GM13976 (cell line): ENCODE results near the gene CACNG5.

Source experiments
- DNase-seq: peaks from one replicate; pipeline ENCODE4 v3.0.0; 2012; ENCODE audit warnings: low spot score
- in situ Hi-C: fragments of 300-500 bp; cut with MboI; formaldehyde crosslinking; loops from one replicate; pipeline ENCODE4 v1.12.0; 2022; ENCODE audit warnings: low sequenced_read_pairs, mixed read lengths, inconsistent platforms; ENCODE audit not compliant: unreplicated experiment
- TF ChIP-seq, protein P1 (sequence below): IDR thresholded peaks from 2 replicates; pipeline ENCODE4 v1.5.1; 2012; ENCODE audit warnings: borderline replicate concordance, mild to moderate bottlenecking; ENCODE audit not compliant: insufficient read depth; ENCODE audit errors: extremely low read depth, missing control alignments, control extremely low read depth

CACNG5 gene

DNA sequence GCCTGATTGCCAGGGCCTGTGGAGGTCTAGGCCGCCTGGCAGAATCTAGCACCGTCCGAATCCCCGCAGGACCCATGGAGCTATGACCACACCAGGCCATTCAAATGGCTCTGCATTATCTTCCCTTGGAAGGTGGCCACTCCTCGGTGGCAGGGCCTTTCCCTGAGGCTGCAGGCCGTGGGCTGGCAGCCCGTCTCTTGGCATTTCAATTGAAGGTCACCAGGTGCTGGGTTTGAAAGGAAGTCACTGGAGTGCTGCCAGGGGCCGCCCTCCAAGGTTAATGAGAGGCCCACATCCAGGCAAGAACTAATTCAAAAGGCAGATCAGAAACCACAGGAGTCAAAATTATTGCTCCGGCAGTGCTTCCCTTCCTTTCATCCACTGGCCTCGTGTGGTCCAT lies 27.7 kb upstream of the CACNG5 start:
- TF ChIP-seq, protein P1, sequence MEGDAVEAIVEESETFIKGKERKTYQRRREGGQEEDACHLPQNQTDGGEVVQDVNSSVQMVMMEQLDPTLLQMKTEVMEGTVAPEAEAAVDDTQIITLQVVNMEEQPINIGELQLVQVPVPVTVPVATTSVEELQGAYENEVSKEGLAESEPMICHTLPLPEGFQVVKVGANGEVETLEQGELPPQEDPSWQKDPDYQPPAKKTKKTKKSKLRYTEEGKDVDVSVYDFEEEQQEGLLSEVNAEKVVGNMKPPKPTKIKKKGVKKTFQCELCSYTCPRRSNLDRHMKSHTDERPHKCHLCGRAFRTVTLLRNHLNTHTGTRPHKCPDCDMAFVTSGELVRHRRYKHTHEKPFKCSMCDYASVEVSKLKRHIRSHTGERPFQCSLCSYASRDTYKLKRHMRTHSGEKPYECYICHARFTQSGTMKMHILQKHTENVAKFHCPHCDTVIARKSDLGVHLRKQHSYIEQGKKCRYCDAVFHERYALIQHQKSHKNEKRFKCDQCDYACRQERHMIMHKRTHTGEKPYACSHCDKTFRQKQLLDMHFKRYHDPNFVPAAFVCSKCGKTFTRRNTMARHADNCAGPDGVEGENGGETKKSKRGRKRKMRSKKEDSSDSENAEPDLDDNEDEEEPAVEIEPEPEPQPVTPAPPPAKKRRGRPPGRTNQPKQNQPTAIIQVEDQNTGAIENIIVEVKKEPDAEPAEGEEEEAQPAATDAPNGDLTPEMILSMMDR = no peak
- no peak for DNase-seq
- in situ Hi-C loops = no loop called here

DNA sequence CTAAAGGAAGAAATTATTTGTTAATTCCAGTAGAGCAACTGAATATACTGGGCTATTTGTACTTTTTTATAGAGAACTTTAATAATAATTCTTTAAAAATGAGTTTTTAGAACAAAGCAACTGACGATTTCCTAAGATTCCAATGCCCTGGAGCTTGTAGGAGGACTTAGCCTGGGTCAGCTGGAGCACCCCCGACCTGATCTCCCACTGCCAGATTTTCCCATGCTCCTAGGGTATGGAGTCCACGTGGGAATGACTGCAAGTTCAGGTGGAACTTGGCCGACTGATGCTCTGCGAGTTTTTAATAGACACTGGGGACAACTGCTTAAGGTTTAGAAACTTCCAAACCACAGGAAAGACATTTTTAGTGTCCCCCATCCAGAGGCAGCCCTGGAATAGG lies 25.5 kb upstream of the CACNG5 start:
- in situ Hi-C loops = no loop called here
- no peak for DNase-seq
- TF ChIP-seq, protein P1 = no peak

DNA sequence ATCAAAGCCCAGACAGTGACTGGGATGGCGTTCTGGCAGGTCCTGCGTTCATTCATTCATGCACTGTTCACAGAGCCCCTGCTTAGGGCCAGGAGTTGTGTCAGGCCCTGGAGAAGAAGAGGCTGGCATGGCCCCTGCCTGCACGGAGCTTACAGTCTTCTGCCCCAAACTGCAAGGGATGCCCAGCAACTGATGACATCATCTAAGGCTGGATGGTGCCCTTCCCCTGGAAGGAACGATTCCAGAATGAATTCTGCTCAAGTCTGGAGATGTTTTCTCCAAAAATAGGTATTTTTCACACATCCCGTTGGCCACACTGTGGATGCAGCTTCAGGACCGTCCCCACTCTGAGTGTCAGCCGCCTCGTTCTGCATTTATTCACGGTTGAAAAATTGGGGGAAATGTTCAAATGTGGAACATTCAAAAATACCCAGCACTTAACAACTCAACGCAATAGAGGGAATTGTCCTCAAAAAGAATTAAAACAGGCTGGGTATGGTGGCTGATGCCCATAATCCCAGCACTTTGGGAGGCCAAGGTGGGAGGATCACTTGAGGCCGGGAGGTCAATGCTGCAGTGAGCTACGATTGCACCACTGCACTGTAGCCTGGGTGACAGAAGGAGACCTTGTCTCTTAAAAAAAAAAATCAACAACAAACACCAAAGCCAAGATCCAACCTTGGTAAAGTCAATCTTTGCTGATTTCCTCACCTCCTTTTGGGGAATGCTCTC lies 23.8 kb upstream of the CACNG5 start:
- DNase-seq = no peak
- TF ChIP-seq, protein P1 = no peak
- in situ Hi-C loops = no loop called here

DNA sequence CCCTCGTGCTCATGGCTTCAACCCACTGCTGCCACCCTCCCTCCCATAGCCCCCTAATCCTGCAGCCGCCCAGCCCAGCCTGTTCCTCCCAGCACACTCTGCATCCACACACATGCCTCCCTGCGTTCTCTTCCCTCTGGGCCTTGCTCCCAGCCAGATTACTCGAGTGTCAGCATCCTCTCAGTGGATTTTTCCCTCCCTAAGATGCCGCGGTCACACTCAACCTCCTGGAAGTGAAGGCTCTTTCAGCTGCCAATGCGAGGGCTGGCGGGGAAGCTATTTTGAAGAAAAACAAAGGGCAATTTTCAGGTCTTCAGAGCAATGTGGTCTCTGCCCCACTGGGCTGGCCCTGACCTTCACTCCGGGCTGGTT lies 23.2 kb upstream of the CACNG5 start:
- TF ChIP-seq, protein P1 = no peak
- in situ Hi-C loops = no loop called here

DNA sequence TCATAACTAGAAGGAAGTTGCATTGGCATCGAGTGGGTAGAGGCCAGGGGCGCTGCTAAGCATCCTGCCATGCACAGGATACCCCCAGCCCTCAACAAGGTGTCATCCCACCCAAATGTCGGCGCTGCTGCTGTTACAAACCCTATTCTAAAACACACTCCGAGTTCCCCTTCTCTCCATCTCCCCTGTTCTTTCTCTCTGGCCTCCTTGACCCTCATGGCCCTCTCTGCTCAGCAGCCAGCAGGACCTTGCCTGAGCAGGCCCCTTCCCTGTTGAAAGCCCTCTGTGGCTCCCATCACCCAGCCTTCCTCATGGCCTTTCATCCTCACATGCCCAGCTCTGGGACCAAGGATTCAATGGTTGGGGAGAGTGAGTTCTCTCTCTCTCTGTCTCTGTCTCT lies 22.3 kb upstream of the CACNG5 start:
- TF ChIP-seq, protein P1 = no peak
- in situ Hi-C loops = no loop called here
- no peak for DNase-seq

More for the DNA sequence above, 23.2 kb upstream of the CACNG5 start:
- no peak for DNase-seq

DNA sequence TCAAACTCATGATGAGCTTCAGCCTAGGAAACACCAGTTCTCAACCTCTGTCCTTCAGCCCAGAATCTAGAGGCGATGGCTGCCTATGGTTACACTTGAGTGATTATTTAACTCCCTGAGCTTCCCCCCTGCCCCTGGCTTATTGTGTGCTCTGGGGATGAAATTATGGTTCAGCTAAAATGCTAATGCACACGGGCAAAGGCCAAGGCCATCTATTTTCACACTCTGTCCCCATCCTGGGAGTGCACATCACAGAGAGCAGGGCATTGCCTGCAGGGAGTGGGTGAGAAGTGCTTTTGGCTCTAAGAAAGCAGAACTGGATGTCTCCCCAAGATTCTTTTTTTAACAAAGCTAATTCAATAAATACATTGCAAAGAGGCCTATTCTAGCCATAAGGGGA lies 21.6 kb upstream of the CACNG5 start:
- no peak for DNase-seq
- TF ChIP-seq, protein P1 = no peak
- in situ Hi-C loops = no loop called here
